HG03139 (cell line): ENCODE measurements around the gene RAI1.
"Not testable (repeated sequence)": the region's sequence is repeated elsewhere in the genome, so short reads cannot be mapped to it uniquely, and the experiment has no call there.

Experiments
- ATAC-seq: cut with Tn5 transposase; IDR thresholded peaks from one replicate; pipeline ENCODE4 v1.9.1; 2021; ENCODE audit not compliant: unreplicated experiment

RAI1 gene

DNA sequence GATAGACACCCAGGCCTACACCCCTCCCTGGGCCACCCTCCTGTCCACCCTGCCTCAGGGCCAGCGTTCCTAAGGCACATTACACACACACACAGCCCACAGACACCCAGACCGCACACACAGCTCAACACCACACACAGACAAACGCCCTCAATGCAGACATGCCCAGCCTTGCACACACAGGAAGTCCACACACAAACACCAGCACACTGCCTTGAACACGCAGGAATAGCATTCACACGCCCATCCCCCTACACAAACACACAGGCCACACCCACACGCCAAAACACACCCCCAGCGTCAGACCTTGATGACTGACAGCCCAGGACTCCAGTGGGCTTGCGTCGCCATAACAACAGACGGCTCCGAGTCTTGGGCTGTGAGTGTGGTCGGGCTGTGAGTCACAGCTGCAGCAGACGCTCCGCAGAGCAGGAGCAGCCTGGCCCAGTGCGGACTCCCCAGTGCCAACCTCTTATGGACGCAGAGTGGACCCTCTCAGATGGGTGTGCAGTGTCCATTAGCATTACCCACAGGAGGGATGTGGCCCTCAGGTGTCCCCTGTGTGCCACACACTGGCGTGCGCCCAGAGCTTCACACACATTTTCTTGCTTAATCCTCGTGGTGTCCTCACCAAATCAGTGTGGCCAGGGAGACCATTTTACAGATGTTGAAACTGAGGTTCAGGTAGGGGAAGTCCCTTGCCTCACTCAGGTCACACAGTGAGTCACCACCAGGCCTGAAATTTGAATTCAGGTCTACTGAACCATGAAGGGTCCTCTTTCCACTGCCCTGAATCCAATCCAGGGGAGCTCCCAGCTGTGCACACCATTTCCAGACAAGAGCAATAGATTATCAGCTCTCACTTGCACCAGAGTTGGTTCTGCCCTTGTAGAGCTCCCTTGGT, 17.8 kb upstream of the RAI1 start:
- ATAC-seq: peak; percentile 86

DNA sequence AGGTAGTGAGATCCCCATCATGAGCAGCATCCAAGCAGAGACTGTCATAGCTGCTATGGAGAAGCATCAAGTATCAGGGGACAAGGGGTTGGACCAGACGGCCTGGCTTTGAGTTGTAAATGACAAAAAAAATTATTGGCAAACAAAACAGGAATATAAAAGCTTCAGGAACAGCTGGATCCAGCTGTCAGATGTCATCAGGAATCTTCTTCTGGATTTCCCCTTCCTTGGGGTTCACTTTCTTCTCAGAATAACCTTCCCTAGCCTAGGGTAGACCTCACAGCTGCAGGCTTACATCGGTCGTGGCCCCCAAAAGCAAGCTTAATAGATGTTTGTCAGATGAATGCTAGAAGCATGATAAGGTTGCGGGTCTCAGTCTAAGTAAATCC, 17.2 kb upstream of the RAI1 start:
- no peak for ATAC-seq

DNA sequence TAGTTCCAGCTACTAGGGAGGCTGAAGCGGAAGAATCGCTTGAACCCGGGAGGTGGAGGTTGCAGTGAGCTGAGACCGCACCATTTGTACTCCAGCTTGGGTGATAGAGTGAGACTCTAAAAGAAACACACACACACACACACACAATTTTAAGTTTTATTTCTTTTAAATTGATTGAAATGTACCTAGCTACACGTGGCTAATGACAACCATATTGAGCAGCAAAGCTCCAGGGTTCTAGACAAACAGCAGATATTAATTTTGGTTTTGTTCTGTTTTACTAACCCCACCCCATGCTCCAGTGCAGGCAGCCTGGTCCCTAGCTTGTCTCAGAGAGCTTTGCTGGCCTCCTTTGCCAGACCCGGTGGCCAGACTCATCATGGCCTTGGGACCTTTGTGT, 16.0 kb upstream of the RAI1 start:
- ATAC-seq: no peak

DNA sequence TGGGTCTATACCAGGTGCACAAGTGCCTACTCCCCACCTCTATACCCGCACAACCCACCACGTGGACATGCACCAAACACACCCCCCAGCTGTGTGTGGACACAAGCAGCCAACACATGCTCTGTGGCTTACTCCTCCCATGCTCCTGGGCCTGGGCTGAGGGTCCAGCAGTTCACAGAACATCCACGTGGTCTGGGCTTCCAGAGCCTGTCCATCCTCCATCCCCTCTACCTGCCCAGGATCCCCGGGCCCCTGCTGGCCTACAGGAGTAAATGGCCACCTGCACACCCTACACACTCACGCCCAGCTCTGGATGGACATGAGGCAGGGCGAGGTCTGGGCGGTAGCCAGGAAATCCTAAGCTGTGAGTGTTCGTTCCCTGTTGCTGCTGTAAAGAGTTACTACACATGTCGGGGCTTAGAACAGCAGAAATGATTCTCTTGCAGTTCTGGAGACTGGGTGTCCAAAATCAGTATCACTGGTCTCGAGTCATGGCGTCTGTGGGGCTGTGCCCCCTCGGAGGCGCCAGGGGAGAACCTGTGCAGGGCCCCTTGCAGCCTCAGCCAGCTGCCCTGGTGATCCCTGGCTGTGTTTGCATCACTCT, 15.0 kb upstream of the RAI1 start:
- no peak for ATAC-seq

DNA sequence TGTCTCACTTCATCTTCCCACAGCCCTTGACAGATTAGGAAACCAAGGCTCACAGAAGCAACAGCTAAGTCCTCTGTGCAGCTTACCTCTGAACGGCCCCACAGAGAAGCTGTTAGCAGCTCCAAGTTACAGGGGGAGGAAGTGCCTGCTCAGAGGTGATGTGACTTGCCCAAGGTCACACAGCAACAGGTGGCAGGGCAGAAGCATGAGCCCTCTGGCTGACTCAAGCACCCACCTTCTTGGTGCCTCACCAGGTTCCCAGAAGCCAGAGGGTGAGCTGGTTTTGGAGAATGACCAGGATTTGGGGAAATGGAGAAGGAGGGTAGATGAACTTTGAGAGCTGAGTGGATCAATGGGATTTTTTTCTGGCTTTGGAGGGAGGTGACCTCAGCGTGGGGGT, 14.0 kb upstream of the RAI1 start:
- no peak for ATAC-seq

DNA sequence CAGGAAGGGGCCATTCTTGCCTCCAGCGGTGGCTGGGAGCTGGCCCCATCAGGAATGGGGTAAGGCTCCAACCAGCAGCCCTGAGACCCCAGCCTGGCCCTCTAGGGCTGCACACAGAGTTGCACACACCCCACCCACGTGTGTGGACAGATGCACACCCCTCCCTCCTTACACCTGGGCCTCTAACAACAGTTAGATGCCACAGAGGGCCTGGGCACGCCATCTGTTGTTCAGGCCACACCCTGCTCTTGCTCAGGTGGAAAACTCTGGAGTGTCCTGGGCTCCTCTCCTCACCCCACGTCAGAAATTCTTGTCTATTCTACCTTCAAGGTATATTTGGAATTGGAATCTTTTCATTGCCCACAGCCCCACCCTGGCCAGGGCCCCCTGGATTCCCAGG, 13.3 kb upstream of the RAI1 start:
- ATAC-seq: no peak

DNA sequence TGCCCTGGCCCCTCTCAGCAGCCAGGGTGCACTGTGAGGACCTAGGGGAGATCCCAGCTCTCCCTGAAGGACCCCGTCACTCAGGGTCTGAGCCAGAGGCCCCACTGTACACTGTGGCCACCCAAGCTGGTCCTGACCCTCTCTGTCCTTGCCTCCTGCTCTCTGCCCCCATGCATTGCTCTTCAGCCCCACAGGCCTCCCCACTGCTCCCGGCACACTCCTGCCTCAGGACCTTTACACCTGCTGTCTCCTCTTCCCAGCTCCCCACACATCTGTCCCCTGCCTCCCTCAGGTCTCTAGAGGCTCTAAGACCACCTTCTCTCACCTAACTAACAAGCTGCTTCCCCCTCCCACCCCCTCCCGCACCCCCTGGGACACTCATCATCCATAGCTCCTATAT, 12.9 kb upstream of the RAI1 start:
- no peak for ATAC-seq

DNA sequence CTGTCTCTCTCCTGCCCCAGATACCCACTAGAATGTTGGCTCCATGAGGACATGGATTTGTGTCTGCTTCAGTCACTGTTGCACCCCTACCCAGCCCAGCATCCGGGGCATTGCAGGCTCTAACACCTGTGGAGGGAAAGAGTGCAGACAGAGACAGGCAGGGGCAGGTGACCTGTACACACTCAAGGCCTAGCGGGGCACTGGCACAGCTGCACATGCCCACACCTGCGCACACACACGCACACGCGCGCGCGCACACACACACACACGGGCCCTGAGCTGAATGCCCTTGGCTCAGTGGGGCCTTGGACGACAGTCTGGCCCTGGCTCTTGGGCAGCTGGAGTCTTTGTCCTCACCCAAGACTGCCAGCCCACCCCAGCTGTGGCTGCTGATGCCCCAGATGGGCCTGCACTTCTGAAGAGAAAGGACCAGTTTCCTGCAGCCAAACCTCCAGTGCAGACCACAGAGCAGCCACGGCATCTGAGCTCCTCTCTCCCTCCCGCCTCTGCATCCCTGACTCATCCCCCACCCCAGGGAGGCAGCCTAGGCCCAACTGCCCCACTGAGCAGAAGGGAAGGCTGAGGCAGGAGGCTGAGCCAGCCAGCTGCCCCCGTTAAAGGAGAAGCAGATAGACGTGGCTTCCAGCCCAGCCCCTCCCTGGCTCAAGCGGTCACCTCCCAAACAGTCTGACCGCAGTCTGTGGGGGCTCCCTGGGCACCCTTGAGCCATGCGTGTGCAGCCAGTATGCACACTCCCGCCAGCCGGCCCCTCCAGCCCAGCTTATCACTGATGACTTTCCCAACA, 12.3 kb upstream of the RAI1 start:
- no peak for ATAC-seq

DNA sequence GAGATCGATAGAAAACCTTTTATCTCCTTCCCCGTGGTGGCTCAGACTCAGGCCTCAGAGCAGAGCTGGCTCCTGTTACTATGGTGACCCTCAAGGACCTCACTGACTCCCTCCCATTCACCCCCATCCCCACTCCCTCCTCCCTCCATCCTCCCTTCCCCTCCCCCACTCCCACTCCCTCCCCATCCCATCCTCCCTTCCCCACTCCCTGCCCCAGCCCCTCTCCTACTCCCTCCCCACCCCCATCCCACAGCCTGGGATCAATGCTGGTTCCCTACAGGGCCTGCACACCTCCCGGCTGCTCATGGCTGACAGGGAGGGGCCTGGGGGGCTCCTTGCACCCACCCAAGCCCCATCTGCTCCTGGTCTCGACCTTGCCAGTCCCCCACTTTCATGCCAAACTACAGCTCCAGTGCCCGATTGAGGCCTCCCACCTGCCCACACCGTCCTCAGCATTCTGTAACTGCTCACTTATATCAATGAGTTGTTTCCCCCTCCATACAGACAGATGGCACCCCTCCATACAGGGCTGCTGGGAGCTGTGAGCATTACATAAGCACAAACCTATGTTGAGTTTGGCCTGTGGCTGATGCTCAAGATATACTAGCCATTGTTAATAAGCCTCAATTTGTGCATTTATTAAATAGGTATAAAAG, 11.6 kb upstream of the RAI1 start:
- no peak for ATAC-seq

DNA sequence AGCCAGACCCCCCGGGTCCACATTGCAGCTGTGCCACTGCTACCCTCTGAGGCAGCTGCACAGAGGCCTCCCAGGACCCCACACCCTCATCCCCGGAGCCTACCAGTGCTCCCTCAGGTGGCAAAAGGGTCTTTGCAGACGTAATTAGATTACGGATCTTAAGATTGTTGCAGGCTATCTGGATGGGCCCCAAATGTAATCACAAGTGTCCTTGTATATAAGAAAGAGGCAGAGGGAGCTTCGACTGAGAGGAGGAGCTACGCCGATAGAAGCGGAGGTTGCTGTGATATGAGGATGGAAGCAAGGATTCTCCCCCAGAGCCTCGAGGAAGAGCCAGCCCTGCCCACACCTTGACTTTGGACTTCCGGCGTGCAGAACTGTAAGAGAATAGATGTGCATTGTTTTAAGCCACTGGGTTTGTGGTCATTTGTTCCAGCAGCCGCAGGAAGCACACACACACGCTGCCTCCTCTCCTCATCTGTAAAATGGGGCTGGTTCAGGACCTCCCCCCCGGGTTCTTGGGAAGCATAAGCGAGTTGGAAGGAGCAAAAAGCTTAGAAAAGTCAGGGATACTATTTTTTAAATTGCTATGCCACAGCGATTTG, 10.5 kb upstream of the RAI1 start:
- no peak for ATAC-seq

DNA sequence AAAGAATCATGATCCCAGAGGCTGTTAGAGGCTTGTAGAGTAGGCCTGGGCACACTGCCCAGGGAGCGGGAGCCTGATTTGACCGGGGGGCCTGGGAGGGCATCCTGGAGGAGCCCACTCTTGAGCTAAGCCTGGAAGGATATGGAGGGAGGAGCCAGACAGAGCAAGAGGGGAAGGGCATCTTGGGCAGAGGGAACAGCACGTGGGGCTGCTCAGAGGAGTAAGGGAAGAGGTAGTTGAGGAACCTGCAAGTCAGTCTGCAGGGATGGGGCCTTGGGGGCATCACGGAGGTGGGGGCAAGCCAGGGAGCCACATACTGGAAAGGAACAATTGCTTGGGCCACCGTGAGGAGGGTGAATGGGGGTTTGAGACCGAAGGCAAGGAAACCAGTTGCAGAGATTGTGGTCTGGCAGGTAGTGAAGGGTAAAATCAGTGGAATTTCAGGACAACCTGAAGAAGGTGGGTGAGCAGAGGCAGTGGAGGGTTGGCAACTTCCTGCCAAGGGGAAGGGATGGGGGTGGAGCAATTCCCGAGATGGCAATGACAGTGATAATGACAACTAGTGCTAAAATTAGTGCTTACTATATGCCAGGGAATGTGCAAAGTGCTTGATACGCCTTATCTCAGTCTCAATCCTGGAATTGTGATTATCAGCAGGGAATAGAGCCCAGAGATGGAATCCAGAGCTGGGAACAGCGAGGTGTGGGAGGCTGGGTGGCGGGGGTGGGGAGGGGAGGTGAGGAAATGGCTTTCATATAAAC, 9.7 kb upstream of the RAI1 start:
- no peak for ATAC-seq

DNA sequence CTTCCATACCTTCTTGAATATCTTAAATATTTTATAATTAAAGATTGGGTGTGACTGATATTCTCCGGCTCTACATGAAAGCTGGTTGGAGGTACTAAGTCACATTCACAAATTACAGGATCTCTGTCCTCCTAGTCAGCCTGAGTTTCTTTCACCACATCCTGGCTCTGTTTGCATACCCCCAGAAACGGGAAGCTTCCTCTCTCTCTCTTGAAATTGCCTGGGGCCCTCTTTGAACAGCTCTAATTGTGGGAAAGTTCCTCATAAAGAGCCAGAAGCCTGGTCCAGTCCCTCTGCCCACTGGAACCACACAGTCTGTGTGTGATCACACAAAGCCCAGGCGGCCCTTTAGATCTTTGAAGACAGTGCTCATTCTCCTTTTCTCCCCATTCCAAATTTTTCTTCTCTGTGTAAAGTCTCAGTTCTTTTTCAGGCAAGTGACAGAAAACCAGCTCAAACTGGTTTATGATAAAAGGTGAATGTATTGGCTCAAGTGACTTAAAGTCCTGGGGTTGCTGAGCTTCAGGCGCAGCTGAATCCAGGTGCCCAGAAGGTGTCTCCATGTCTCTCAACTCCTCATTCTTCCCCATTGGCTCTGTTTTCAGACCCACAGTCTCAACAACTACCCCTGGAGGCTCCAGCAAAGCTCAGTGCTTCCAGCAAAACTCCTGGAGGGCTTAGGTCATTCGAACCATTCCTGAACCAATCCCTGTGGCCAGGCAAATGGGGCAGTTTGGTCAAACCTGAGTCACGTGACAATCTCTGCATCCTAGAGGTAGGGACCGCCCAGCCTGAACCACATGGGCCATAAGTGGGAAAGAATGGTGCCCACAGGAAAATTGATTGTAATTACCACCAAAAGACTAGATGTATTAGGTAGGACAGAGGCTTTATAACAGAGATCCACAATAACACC, 8.5 kb upstream of the RAI1 start:
- no peak for ATAC-seq

DNA sequence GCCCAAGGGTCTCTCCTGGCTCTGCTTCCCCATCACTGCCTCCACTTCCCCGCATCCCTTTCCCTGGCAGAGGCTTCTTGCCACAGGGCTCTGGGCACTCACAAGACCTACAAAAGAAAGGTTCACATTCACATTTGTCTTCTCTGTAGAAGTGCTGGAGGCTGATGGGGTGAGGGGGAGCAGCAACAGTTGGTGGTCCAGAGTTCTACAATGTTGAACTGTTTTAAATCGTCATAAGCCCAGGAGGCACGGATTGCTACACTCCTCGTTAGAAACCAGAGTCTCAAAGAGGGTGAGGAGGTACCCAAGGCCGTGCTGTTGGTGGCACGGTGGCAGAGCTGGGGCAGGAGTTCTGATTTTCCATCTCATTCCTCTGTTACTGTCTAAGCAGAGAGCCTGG, 5.8 kb upstream of the RAI1 start:
- no peak for ATAC-seq

DNA sequence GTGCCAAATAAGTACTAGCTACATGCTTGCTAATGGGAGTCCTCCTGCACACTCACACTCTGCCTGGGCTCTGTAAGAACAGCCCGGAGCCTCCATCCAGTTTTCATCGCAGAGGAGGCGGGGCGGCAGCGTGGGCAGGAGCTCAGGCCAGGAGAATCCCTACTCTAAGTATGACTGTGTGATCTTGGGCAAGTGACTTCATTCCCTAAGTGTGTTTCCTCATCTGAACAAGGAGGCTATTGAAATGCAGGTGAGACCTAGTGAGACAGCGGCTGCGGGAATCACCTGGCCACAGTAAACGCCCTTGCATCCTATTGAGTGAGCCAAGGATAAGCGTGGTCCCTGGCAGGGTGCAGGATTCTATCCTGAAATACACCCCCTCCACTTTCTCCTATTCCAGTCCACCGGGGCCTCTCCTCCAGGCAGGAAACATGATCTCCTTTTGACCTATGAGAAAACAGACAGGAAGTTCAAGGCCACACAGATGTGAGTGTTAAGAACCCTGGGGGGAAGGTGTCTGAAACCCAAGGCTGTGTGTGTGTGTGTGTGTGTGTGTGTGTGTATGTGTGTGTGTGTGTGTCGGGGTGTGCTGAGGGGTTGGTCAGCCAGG, 5.2 kb upstream of the RAI1 start:
- ATAC-seq: no peak

DNA sequence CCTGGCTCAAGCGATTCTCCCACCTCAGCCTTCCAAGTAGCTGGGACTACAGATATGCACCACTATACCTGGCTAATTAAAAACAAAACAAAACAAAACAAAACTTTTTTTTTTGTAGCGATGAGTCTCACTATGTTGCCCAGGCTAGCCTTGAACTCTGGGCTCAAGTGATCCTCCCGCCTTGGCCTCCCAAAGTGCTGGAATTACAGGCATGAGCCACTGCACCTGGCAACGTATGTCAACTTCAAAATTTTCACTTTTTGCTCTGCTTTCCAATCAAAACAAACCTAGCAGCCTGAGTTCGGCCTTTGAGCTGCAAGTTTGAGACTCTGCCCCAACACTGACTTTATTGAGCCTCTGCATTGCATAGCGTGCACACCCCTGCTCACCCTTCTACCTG, 4.5 kb upstream of the RAI1 start:
- ATAC-seq: no peak

DNA sequence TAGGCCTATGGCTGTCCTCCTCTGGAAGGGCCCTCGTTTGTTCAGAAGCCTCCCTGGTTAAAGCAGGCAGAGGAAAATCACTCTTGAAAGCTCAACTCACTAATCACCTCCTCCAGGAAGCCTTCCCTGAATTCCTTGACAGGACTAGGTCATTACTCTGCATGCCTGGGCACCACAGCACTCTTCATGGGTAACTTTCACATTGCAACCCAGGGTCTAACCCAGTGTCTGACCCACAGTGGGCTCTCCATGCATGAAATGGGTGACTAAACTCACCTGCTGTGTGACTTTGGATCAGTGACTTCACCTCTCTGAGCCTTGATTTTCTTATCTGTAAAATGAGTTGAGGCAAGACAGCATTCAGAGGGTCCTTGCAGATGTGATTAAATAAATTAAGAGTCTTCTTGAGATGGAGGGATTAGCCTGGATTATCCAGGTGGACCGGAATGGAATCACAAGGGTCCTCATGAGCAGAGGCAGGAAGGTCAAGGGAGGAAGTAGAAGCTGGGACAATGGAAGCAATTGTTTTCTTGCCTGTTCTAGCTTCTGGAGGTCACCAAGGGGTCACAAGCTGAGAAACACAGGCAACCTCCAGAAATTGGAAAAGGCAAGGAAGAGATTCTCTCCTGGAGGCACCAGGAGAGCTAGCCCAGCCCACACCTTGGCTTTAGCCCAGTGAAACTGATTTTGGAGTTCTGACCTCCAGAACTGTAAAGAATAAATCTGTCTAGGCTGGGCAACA, 3.8 kb upstream of the RAI1 start:
- no peak for ATAC-seq

DNA sequence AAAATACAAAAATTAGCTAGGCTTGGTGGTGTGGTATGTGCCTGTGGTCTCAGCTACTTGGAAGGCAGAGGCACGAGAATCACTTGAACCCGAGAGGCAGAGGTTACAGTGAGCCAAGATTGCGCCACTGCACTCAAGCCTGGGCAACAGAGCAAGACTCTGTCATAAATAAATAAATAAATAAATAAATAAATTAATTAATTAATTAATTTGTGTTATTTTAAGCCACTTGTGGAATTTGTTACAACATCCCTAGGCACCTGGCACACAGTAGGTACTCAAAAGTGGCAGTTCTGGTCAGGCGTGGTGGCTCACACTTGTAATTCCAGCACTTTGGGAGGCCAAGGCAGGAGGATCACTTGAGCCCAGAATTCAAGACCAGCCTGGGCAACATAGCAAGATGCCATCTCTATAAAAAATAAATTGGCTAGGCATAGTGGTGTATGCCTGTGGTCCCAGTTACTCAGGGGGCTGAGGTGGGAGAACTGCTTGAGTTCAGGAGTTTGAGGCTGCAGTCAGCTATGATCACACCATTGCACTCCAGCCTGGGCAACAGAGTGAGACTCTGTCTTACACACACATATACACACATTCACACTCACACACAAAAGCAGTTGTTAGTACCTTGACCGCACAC, 3.1 kb upstream of the RAI1 start:
- ATAC-seq: not testable (repeated sequence)

DNA sequence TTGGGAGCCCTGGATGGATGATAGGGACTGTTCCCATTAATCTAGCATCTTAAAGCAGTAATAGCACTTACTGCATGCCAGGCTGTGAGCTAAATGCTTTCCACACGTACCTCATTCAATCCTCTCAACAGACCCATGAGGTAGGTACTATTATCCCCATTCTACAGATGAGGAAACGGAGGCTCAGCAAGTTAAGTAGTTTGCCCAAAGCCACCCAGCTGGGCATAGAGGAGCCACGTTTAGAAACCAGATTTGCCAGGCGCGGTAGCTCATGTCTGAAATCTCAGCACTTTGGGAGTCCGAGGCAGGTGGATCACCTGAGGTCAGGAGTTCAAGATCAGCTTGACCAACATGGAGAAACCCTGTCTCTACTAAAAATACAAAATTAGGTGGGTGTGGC, 2.0 kb upstream of the RAI1 start:
- no peak for ATAC-seq
